GM12801 (cell line): ENCODE results near the gene MEIS1.

Experiments
- TF ChIP-seq, protein P1 (sequence below): IDR thresholded peaks from one replicate; pipeline ENCODE4 v1.5.1; 2011; ENCODE audit warnings: control low read depth; ENCODE audit not compliant: insufficient read length; ENCODE audit errors: extremely low read depth

Gene MEIS1

DNA sequence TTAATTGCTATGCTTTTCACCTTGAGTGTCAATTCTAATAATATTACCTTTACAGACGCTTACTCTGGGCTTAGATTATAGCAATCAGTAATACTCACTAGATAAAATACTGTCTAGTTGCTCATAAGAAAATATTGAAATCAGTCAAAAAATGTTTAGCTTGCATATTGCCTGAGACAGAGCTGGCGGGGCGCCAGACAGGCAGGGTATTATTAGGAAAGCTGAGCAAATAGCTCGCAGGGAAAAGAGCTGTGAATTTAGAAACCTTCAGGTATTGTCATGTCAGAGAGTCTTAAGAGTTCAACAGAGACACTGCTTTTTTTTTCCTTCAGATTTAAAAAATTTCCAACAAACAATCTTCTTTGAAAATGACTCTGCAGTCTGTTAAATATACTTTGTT is 118.4 kb downstream of the MEIS1 start:
- TF ChIP-seq, protein P1, sequence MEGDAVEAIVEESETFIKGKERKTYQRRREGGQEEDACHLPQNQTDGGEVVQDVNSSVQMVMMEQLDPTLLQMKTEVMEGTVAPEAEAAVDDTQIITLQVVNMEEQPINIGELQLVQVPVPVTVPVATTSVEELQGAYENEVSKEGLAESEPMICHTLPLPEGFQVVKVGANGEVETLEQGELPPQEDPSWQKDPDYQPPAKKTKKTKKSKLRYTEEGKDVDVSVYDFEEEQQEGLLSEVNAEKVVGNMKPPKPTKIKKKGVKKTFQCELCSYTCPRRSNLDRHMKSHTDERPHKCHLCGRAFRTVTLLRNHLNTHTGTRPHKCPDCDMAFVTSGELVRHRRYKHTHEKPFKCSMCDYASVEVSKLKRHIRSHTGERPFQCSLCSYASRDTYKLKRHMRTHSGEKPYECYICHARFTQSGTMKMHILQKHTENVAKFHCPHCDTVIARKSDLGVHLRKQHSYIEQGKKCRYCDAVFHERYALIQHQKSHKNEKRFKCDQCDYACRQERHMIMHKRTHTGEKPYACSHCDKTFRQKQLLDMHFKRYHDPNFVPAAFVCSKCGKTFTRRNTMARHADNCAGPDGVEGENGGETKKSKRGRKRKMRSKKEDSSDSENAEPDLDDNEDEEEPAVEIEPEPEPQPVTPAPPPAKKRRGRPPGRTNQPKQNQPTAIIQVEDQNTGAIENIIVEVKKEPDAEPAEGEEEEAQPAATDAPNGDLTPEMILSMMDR = no peak

GRCh38 chr2:66555091-66555490 is 120.2 kb downstream of the MEIS1 start:
- TF ChIP-seq, protein P1 = no peak

- TF ChIP-seq, protein P1 = no peak
These were observed 120.8 kb downstream of the MEIS1 start for GRCh38 chr2:66555501-66556324.

- TF ChIP-seq, protein P1 = no peak
These were observed 124.7 kb downstream of the MEIS1 start for GRCh38 chr2:66559672-66560071.

- TF ChIP-seq, protein P1 = no peak
These were observed 125.8 kb downstream of the MEIS1 start for GRCh38 chr2:66560683-66561082.

DNA sequence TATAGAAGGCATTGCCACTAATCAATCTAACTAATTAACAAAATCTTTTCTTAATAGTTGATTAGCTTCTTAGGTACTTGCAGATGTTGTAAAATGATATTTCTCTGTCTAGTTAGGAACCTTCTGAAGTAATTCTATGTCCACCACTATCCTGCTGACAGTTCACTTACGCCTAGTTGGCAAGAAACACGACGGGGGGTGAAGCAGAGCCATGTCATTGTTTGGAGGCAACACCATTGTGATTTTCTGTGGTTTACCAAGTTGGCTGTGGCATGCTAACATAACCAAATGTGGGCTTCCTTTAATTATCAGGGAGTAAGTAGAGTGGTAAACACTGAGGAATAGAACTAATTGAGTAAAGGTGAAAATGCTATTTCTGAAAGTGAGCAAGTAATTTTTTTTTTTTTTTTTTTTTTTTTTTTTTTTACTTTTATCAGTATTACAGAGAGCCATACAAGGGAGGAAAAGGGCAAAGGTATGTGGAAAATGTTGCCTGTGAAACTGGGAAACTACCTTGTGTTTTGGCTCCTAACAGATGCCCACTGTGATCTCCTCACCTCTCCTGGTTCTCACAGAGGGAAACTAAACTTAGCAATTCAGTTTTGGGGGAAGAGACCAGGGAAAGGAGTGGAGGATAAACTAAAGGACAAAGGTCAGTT is 126.8 kb downstream of the MEIS1 start:
- TF ChIP-seq, protein P1 = no peak

- TF ChIP-seq, protein P1 = no peak
These were observed 127.4 kb downstream of the MEIS1 start for GRCh38 chr2:66562304-66562685.
